GM19099 (cell line): ENCODE data around the gene RNASE4.

Experiments
- POLR2A ChIP-seq: IDR thresholded peaks from 3 replicates; pipeline ENCODE4 v1.6.1; 2011; ENCODE audit warnings: low read depth; ENCODE audit not compliant: insufficient read length; ENCODE audit errors: extremely low read depth

Gene RNASE4

GRCh38 chr14:20745571-20746358 is 61.4 kb downstream of the RNASE4 start, which contains the start of gene EDDM3A:
Gene EDDM3A (plus strand): TSS chr14:20745887. CDS start chr14:20747581, 1,694 bp downstream.
- no peak for TF ChIP-seq POLR2A

GRCh38 chr14:20746566-20746965 is 62.2 kb downstream of the RNASE4 start:
- no peak for TF ChIP-seq POLR2A

GRCh38 chr14:20748439-20748838 is 64.1 kb downstream of the RNASE4 start:
- TF ChIP-seq POLR2A = no peak

- TF ChIP-seq POLR2A = no peak
Observed at GRCh38 chr14:20750194-20750593, 65.8 kb downstream of the RNASE4 start.
